Hematopoietic multipotent progenitor cell treated with erythropoietin and hydrocortisone succinate and interleukin-3 and kit ligand, for 15 days (in vitro differentiated cells): ENCODE data around the gene RHBDL2.
"Not testable (repeated sequence)": the region's sequence is repeated elsewhere in the genome, so short reads cannot be mapped to it uniquely, and the experiment has no call there.

Experiments used
- DNase-seq: peaks from one replicate; pipeline ENCODE4 v3.0.0-alpha.2; 2015; ENCODE audit warnings: low spot score

RHBDL2 gene

GRCh38 chr1:38932571-38932970 lies 9.1 kb downstream of the RHBDL2 start:
- no peak for DNase-seq

DNA sequence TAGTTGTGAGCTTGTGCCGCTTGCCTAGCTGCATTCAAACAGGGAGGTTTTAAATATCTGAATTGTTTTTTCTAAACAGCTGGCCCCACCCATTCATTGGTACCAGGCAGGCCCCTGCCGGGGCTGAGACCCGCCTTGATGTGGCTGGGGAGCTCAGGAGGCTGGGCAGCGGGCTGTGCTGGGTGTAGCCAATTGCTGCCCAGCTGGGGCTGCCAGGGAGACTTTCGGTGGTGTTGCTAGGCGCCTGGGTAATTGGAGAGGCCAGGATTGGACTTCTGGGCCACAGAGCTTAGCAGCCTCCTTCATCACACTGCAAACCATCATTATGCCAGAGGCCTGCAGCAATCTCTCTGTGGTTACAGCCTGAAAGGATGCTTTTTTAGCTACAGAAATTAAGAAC lies 12.2 kb downstream of the RHBDL2 start:
- no peak for DNase-seq

- no peak for DNase-seq
These were observed 12.6 kb downstream of the RHBDL2 start for GRCh38 chr1:38929054-38929453.

- DNase-seq = no peak
These were observed 15.5 kb downstream of the RHBDL2 start for GRCh38 chr1:38926091-38926490.

- no peak for DNase-seq
These were observed 16.2 kb downstream of the RHBDL2 start for GRCh38 chr1:38925391-38925790.

GRCh38 chr1:38923607-38924006 lies 18.0 kb downstream of the RHBDL2 start:
- peak; percentile 16 for DNase-seq

DNA sequence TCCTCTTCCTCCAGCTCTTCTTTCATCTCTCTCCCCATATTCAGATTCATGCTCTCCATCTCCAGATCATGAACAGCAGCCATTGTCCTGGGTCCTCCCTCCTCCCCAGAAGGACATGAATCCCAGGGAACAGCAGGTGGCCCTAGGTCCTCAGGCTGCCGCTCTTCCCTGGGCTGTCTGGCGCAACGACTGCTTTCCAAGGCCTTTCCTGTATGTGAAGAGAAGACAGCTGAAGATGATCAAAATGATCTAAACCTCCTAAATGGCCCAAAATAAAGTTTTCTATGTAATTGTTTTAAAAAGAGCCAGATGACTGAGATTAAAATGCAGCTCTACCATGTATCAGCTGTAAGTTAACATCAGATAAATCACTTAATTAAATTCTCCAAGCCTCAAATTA lies 22.5 kb downstream of the RHBDL2 start:
- DNase-seq = no peak

- no peak for DNase-seq
These were observed 23.1 kb downstream of the RHBDL2 start for GRCh38 chr1:38918568-38918967.

GRCh38 chr1:38917772-38918171 lies 23.9 kb downstream of the RHBDL2 start:
- no peak for DNase-seq

DNA sequence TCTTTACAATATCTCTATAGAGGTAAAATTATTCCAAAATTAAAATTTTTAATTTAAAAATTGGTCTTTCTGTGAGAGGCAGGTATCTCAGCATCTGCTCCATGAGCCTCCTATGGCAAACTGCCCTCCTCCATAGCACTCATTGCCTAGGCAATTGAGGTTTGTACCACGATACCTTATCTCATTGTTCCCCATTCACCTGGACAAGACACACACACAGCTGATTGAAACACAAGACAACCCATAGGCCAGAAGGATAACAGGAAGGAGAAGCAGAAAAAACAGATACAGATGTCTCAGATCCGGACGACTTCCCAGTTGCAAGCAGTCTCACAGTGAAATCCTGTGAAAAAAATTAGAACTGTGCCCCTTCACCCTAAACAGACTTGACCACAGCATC lies 24.3 kb downstream of the RHBDL2 start:
- DNase-seq = no peak

GRCh38 chr1:38915352-38915948 lies 26.2 kb downstream of the RHBDL2 start:
- DNase-seq = peak; percentile 58

GRCh38 chr1:38914908-38915307 lies 26.7 kb downstream of the RHBDL2 start:
- DNase-seq = not testable (repeated sequence)

- DNase-seq = no peak
These were observed 32.8 kb downstream of the RHBDL2 start for GRCh38 chr1:38908821-38909220.

DNA sequence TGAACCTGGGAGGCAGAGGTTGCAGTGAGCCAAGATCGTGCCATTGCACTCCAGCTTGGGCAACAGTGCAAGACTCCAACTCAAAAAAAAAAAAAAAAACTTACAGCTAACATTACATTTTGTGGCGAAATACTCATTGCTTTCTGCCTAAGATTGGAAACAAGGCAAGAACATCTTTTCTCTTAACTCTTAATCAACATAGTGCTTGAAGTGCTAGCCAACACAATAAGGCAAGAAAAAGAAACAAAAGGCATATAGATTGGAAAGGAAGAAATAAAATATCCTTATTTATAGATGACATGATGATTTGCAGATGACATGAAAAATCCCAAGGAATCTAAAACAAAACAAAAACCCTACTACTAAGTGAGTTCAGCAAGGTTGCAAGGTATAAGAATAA lies 35.6 kb downstream of the RHBDL2 start:
- no peak for DNase-seq

- no peak for DNase-seq
These were observed 42.1 kb downstream of the RHBDL2 start for GRCh38 chr1:38899560-38899959.

DNA sequence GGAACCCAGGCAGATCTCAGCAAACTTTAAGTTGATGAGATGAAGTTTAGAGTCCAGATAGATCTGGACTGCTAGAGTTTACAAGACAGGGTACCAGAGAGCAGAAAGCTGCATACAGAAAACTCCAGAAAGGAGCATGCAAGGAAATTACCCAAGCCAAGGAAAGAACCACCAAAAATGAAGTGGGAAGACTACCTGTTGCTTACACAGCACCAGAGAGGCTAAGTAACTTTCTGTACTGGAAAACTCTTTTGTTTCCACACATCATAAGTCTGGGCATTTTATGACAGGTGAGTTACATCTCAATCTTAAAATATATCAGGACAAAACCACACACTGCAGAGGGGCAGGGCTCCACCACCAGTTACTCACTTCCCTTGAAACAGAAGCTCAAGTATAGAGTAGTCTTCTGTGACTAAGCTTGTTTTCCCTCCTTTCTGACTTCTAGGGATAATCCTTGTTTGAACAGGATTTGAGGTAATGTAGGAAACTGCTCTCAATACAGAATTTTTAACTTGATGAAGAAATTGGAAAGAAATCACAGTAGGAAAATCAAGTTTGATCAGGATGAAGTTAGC lies 42.9 kb downstream of the RHBDL2 start:
- DNase-seq = no peak

GRCh38 chr1:38896169-38896568 lies 45.5 kb downstream of the RHBDL2 start:
- DNase-seq = no peak

- no peak for DNase-seq
These were observed 48.7 kb downstream of the RHBDL2 start for GRCh38 chr1:38892976-38893375.

DNA sequence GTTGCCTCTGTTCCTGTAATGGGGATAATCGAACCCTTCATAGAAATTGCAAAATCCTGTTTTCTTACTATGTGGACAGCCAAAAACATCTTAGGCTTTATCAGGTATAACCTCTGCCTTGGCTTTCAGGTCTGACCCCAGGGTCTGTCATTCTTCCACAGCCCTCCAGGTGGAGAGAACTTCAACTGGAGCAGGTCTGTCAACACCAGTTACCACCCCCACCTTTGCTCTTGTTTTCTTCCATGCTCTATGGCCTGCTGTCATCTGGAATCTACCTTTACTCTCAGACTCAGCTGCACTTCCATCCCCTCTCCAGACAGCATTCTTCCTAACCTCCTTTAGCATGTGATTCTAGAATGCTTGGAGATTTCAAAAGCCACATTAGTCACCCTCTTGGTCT lies 49.9 kb downstream of the RHBDL2 start:
- DNase-seq = no peak

DNA sequence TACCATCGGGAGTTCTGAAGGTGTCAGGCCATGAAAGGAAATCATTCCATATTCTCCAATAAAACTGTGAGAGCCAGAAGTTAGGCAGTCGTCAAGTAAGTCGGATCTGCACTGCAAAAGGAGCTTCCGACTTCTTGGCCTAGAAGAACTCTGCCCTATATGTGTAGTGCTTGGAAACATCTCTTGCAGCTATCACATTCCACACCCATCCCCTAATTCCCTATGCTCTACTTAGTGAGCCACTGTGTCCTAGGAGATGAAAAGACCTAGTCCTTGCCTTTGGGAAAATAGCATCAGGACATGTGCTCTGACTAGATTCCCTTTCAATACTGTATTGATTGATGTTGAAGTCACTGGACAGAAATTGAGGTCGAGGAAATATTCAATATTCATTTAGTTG lies 52.0 kb downstream of the RHBDL2 start:
- DNase-seq = no peak

DNA sequence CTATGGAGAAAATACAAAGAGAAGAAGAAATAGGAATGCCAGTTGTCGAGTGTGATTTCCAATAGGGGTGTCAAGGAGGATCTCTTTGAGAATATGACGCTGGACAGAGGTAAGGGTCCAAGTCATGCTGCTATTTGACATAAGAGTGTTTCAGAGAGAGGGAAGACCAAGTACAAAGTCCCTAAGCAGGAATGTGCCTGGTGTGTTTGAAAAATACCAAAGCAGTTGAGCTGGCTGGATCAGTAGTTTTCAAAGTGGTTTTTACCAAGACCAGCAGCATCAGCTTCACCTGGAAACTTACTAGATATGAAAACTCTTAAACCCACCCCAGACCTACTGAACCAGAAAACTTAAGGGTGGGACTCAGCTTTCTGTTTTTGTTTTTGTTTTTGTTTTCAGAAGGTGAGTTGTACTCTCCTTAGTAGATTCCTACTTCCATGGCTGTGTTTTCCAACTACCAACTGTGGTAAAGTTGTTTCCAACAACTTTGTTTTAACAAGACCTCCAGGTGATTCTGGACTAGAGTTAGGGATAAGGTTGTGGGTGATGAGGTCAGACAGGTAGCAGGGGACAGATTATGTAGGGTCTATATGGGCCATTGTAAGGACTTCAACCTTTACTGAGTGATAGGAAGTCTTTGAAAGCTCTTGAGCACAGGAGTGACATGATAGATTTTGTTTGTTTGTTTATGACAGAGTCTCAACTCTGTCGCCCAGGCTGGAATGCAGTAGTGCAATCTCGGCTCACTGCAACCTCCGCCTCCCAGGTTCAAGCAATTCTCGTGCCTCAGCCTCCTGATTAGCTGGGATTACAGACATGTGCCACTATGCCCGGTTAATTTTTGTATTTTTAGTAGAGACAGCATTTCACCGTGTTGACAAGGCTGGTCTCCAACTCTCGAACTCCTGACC lies 53.0 kb downstream of the RHBDL2 start:
- DNase-seq = no peak

DNA sequence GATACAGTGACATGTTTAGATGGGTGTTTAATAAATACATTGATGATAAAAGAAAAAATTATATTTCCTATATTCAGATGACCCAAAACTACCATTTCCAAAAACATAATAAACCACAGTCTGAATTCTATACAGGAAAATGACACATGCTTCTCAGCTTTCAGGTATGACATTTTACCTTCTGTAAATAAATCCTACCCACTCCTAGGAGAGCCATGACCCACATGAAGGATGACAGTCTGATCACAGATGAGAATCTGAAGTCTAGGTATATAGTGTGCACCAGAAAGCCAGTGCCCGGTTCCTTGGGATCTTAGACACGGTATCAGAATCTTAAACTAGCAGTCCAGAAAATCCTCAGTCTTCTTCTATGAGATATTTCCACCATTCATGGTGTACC lies 56.5 kb downstream of the RHBDL2 start:
- no peak for DNase-seq

GRCh38 chr1:38881487-38881886 lies 60.1 kb downstream of the RHBDL2 start, which contains the start of gene GJA9:
Gene GJA9 (minus strand): TSS chr1:38881587. CDS start chr1:38876098, 5,489 bp downstream.
- DNase-seq = no peak
